HG02973 (cell line): ENCODE results near the gene PRG3.
A peak's percentile ranks its signal among the peaks of the same experiment; 100 is the strongest.
"Not testable (repeated sequence)": the region's sequence is repeated elsewhere in the genome, so short reads cannot be mapped to it uniquely, and the experiment has no call there.

ENCODE experiments used
- ATAC-seq: cut with Tn5 transposase; IDR thresholded peaks from one replicate; pipeline ENCODE4 v1.9.1; 2021; ENCODE audit warnings: moderate library complexity; ENCODE audit not compliant: unreplicated experiment

Gene PRG3

DNA sequence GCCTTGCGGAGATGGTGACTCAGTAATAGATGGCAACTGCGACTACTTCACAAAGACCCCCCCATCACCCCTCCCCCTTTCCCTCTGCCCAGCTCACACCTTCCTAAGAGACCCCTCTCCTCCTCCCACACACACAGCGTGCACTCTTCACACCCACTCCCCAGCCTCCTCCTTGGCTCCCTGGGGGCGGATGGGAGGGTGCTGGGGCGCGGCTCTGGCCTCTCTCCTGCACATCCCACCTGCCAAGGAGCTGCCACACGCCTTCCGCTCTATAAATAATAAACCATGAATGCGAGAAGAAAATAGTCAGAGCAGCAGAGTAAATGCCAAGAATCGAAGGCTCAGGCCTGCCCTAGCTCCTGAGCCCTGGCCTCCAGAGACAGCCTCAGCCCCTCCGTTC lies 38.2 kb downstream of the PRG3 start:
- no peak for ATAC-seq

DNA sequence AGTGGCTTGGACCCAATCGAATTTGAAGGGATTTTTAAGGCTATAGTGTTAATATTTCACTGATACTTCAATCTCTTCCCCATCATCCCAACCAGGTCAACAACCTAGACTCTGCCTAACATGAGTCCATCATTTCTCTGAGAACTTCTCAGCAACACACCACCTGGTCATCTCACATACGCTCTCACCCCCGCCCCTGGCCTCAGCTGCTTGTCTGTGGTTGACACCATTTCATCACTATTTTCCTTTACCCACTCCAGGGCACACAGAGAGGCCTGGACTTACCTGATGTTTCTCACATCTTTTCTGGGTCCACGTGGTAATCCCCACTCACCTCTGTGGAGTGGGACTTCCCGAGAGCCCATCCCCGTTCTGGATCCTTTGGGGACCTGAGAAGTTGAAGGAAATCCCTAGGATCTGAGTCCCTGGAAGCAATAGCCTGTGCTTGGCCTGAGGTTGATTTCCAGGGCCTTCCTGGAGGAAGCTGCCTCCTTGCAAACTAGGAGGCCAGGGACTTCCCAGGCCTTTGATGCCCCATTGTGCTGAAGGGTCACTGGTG lies 39.6 kb downstream of the PRG3 start:
- no peak for ATAC-seq

DNA sequence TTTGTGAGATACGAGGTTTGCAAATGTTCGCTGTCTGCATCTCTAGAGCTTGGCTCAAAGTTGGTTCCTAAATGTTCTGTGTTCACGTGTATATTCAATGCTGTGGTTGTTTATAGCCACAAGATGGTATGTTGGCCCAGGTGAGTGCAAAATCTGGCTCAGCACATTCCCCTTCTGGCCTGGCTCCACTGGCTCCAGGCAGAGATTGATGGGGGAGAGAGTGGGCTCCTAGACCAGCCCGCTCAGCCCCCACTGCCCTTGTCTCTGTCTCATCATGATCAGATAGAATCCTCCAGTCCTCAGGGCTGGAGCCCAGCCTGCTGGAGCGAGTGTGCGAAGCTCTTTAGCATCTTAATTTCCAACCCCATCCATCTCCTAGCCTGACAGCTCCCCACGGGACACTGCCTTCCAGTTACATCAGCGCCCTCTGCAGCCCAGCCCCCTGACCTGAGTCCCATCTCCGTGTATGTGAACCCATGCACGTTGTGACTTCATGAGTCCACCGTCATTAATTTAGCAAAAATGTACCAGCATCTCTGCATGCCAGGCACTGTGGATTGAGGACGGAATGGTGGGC lies 40.8 kb downstream of the PRG3 start:
- ATAC-seq: no peak

DNA sequence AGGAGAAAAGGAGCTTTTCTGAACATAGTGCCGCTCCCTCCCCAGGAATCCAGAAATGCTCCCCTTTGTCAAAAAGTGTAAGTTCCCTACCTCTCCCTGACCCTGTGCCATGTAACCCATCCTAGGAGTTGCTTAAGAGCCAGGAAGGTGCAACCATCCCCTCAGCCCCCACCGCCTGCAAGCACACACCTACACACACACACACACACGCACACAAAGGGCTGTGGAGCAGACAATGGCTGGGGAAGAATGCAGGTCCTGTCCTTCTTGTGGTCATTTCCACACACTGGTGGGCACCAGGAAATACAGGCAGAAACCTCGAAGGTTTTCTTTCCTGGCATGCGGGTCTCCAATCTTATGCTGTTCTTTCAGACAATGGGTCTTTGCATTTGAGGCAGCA lies 41.6 kb downstream of the PRG3 start:
- no peak for ATAC-seq

DNA sequence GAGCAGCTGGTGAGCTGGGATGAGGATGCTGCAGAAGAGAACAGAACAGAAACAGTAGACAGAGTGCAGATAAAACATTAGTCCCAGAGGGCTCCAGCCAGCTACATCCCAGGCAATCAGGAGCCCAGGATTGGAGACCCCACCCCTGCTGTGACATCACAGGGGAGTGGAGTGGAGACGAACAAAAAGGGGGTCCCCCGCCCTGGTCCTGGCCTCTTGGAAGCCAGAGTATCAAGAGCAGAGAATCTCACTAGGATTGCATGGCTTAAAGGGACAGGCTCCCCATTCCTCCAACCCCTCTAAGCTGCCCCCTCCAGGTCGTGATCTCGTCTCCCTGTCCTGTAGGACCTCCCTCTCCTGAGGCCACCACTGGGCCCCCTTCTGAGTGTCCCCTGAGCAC lies 42.8 kb downstream of the PRG3 start, which contains the start of gene P2RX3:
TSS of gene P2RX3 (plus strand) at position 211 of the 400 bp plus-strand sequence. CDS start 199 bp downstream, outside the sequence.
- no peak for ATAC-seq

DNA sequence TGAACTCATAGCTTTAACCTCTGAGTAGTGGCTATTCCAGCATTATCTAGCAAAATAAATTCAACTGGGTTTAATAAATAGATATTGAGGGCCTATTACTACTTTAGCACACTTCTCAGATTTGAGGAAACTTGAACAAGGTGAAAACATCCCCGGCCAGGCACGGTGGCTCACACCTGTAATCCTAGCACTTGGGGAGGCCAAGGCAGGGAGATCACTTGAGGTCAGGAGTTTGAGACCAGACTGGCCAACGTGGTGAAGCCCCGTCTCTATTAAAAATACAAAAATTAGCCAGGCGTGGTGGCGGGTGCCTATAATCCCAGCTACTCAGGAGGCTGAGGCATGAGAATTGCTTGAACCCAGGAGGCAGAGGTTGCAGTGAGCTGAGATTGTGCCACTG lies 44.1 kb downstream of the PRG3 start:
- ATAC-seq: not testable (repeated sequence)

DNA sequence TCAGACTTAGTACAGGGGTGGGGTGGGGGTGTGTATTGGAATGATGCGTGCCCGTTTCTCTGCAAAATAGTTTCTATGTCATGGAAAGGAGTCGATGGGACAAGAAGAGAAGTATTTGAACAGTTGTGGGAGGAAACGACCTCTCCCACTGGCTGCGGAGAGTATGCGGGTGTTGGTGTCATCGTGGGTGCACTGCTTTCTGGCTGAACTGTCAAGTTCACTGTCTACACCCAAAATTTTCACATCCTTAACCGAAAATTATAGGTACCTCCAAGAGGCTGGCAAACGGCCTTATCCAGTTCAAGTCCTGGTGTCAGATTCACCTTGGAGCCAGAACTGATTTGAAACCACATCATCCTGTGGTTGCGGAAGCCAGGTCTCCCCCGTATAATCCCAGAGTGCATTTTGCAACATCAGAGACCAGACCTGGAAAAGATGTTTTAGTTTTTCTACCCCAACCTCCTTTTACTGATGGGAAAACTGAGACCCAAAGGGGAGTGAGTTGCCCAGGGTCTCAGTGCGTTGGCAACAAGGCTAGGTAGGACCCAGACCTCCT lies 44.8 kb downstream of the PRG3 start:
- no peak for ATAC-seq

DNA sequence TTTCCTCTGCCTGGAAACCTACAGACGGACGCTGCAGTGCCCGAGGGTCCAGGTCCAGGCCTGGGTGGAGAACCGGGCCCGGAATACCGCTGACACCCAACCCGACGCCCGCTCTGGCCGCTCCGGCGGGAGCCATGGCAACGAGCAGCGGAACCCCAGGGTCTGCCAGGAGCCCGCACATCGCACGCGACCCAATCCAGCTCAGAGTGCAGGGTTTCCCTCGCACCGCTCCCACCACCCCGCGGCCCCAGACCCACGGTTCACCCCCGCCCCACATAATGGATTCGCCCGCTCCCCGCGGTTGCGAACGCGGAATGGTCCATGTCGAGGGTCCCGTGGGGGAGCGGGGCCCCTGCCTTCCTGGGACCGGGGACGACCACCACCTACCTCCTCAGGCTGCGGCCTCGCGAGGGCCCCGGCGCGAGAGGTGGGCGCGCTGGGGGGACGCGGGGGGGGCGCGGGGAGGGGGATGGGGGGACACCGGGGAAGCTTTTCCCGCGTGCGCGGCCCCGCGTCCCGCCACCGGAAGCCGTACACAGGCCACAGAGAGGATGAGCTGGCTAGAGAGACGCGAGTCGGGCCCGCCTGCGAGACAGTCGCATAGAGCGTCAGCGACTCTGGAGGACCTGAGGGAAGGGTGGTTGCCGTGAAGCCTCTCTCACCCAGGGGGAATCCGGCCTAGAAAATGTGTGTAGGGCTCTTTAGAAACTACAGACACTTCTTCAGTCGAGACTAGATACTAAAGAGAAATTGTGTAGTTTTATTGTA lies 45.4 kb downstream of the PRG3 start, which contains the start of gene SSRP1:
TSS of gene SSRP1 (minus strand) at position 550 of the 768 bp plus-strand sequence. CDS start 771 bp downstream, outside the sequence.
- peak; percentile 98 for ATAC-seq

DNA sequence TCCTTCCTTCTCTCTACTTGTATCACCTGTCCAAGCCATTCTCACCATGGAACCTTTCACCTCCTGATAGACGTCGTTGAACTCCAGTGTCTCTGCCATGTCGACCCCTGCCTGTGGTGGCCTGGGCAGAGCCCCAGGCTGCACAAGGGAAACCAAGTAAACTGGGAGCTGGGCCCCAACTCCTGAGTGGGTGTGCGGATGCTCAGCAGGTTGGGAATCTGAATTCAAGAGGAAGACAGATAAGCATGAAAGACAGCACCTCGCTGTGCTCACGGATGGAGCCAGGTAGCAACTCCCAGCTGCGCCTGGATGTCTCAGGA lies 46.0 kb downstream of the PRG3 start:
- ATAC-seq: peak; percentile 2

DNA sequence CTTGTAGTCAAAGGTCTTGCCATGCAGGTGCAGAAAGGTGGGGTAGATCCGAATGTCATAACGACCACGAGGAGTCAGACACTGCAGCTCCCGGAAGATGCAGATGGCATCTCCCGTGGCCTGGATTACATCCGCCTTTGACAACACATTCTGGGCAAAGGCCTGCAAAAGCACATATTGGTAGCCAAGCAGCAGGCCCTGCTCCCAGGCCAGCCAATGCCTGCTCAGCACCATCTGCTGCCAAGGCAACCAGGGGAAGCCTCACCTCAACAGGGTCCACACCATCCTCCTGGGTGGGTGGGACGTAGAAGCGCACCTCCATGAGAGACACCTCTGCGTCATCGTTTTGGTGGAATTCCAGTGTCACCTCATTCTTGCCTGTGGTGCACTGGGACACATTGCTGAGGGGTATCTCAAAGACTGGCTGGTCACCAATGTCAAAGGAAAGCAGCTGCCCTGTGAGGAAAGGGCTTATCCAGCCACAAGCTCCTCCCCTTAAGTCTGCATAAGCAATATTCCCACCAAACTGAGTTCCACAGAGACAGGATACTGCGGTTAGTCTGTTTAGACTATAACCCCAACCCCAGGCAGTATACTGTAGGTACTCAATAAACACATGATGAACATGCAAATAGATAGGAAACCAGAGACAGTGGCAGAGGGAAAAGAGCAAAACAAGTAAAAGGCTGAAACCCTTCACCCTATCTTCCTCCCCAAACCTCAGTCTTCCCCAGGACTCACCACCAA lies 48.1 kb downstream of the PRG3 start:
- ATAC-seq: no peak

DNA sequence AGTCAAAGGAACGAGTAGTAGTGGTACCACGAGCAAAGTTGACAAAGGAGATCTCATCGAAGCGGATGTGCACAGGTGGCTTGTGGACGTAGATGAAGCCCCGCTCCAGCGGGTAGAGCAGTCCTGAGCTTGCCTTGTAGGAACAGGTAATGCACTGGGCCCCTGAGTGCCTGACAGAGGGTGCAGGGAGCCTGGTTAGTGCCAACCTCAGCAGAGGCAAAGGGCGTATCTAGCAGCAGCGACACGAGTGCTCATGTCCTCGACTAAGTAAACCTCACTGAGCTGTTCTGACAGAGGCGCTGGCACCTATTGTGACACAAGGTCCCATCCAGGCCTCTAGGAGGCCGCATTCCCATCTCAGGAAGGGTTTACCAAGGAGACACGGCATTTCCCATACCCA lies 49.2 kb downstream of the PRG3 start:
- no peak for ATAC-seq

DNA sequence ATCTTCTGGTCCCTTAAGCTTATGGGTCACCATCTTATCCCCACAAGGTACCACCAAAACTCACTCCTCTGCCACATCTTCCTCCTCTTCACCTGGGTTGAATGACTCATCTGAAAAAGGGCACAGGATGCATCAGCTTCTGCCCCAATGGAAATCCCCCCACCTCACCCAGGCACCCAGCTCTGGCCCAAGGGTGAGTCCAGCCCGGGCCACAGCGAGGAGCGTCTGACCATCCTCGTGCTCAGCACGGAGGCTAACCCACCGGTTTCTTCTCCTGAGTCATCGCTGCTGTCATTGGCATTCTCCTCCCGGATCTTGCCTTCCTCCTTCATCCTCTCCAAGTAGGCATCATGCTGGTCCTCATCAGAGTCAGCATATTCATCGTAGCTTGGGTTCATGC lies 50.9 kb downstream of the PRG3 start:
- ATAC-seq: no peak

DNA sequence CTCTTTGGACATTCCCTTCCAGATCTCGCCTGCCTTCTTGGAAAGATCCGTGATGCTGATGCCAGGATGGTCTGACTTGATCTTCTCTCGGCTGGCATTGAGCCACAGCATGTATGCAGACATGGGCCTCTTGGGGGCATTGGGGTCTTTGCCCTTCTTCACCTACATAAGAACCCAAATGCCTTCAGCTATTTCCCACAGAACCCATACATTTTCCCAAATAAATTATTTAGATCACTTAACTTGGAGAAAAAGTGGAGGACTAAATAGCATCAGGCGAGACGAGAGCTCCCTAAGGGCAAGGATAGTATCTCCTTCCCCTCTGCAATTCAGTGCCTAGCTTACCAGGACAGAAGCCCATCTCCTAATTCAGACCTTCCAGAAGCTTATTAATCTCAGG lies 53.2 kb downstream of the PRG3 start:
- ATAC-seq: no peak
